ENCODE measurements around the gene DCTD. TPM values are rescaled to one million over a fixed set of nuclear protein-coding genes. Genes with fewer than 3 reads are reported as not detected.

DCTD gene
- total RNA-seq, 1 donor from 2014 or later, result 44.5 TPM

DNA sequence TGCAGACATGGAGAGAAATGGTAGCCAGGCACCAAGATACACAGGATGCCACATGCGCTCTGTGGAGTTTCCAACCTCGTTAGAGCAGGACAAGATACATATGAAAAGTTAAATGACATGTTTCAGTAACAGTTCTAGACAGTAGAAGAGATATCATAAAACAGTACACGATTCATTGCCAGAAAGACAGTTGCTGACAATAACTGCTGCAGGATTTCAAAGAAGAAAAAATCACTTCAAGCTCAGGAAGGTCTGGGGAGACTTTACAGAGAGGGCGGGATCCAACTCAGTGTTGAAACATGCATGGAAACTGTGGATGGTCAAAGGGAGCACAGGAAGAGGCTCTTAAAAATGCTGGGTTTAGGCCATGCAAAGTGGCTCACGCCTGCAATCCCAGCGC is 31.0 kb downstream of the DCTD start:
- H3K4me1 Mint-ChIP-seq (ENCODE audit: low read depth, unreplicated experiment), result peaks cover 20% of the 10 kb centered on the region
- H3K27me3 Mint-ChIP-seq (ENCODE audit: unreplicated experiment), result peaks cover 4% of the 10 kb centered on the region
- peaks cover 3% of the 10 kb centered on the region for H3K9me3 Mint-ChIP-seq (ENCODE audit: unreplicated experiment)
- H3K36me3 Mint-ChIP-seq (ENCODE audit: unreplicated experiment), result peaks cover 32% of the 10 kb centered on the region
- DNase-seq, result no peak
- H3K4me3 Mint-ChIP-seq (ENCODE audit: unreplicated experiment), result no peak overlapping the region
- TF ChIP-seq CTCF (IDR thresholded peaks at IDR 0.05; ENCODE audit: partially characterized antibody, unreplicated experiment), result no peak
- no peak overlapping the region for H3K27ac Mint-ChIP-seq (ENCODE audit: unreplicated experiment)

DNA sequence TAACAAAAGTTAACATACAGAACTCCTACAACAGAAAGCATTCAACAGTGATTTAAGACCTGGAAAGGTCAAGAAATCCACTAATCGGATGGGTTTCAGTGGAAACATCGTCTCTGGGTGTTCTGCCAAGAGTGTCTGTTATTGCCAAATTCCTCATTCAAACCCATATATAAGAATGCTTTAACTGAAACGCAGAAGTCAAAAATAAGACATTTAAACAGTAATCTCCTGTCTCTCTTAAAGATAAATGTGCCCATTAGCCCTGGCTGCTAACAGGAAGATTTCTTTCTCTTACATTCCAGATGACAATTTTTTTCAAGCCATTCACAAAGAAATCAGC is 31.5 kb downstream of the DCTD start:
- Mint-ChIP-seq H3K4me1 (ENCODE audit: low read depth, unreplicated experiment) (peaks cover 21% of the 10 kb centered on the region), H3K4me3 (ENCODE audit: unreplicated experiment) (no peak overlapping the region), H3K9me3 (ENCODE audit: unreplicated experiment) (peaks cover 3% of the 10 kb centered on the region), H3K36me3 (ENCODE audit: unreplicated experiment) (peaks cover 32% of the 10 kb centered on the region), H3K27me3 (ENCODE audit: unreplicated experiment) (peaks cover 6% of the 10 kb centered on the region), H3K27ac (ENCODE audit: unreplicated experiment) (no peak overlapping the region)
- DNase-seq, result no peak
- TF ChIP-seq CTCF (IDR thresholded peaks at IDR 0.05; ENCODE audit: partially characterized antibody, unreplicated experiment), result no peak

GRCh38 chr4:182885022-182885737 is 32.0 kb downstream of the DCTD start:
- no peak overlapping the region for H3K4me3 Mint-ChIP-seq (ENCODE audit: unreplicated experiment)
- peaks cover 29% of the 10 kb centered on the region for H3K36me3 Mint-ChIP-seq (ENCODE audit: unreplicated experiment)
- H3K27ac Mint-ChIP-seq (ENCODE audit: unreplicated experiment), result no peak overlapping the region
- peaks cover 3% of the 10 kb centered on the region for H3K9me3 Mint-ChIP-seq (ENCODE audit: unreplicated experiment)
- peaks cover 7% of the 10 kb centered on the region for H3K27me3 Mint-ChIP-seq (ENCODE audit: unreplicated experiment)
- DNase-seq, result no peak
- H3K4me1 Mint-ChIP-seq (ENCODE audit: low read depth, unreplicated experiment), result peaks cover 16% of the 10 kb centered on the region
- no peak for TF ChIP-seq CTCF (IDR thresholded peaks at IDR 0.05; ENCODE audit: partially characterized antibody, unreplicated experiment)

DNA sequence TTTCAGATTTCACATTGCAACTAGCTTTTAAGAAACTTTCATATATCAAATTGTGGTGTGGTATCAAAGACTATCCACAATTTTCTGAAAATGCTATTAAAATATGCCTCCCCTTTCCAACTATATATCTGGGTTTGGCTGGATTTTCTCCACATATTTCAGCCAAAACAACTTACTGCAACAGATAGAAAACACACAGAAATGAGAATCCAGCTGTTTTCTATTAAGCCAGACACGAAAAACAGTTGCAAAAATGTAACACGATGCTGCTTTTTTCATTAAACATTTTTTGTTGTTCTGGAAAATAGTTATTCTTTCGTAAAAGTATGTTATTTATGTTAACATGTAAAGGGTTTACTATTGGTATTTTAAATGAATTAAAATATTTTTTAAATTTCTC is 33.1 kb downstream of the DCTD start:
- Mint-ChIP-seq H3K27me3 (ENCODE audit: unreplicated experiment) (peaks cover 7% of the 10 kb centered on the region), H3K27ac (ENCODE audit: unreplicated experiment) (no peak overlapping the region), H3K4me3 (ENCODE audit: unreplicated experiment) (no peak overlapping the region), H3K36me3 (ENCODE audit: unreplicated experiment) (peaks cover 28% of the 10 kb centered on the region), H3K4me1 (ENCODE audit: low read depth, unreplicated experiment) (peaks cover 14% of the 10 kb centered on the region), H3K9me3 (ENCODE audit: unreplicated experiment) (peaks cover 4% of the 10 kb centered on the region)
- no peak for TF ChIP-seq CTCF (IDR thresholded peaks at IDR 0.05; ENCODE audit: partially characterized antibody, unreplicated experiment)
- DNase-seq, result no peak

GRCh38 chr4:182883351-182883750 is 33.8 kb downstream of the DCTD start:
- no peak overlapping the region for H3K27ac Mint-ChIP-seq (ENCODE audit: unreplicated experiment)
- DNase-seq, result no peak
- no peak for TF ChIP-seq CTCF (IDR thresholded peaks at IDR 0.05; ENCODE audit: partially characterized antibody, unreplicated experiment)
- H3K36me3 Mint-ChIP-seq (ENCODE audit: unreplicated experiment), result peaks cover 28% of the 10 kb centered on the region
- H3K4me1 Mint-ChIP-seq (ENCODE audit: low read depth, unreplicated experiment), result peaks cover 14% of the 10 kb centered on the region
- no peak overlapping the region for H3K4me3 Mint-ChIP-seq (ENCODE audit: unreplicated experiment)
- peaks cover 4% of the 10 kb centered on the region for H3K9me3 Mint-ChIP-seq (ENCODE audit: unreplicated experiment)
- H3K27me3 Mint-ChIP-seq (ENCODE audit: unreplicated experiment), result peaks cover 7% of the 10 kb centered on the region
